ENCODE measurements around the gene PRL.
A peak's percentile ranks its signal among the peaks of the same experiment; 100 is the strongest.

Gene PRL

GRCh38 chr6:22320750-22321149 is 23.9 kb upstream of the PRL start:
- TF ChIP-seq, protein P1, sequence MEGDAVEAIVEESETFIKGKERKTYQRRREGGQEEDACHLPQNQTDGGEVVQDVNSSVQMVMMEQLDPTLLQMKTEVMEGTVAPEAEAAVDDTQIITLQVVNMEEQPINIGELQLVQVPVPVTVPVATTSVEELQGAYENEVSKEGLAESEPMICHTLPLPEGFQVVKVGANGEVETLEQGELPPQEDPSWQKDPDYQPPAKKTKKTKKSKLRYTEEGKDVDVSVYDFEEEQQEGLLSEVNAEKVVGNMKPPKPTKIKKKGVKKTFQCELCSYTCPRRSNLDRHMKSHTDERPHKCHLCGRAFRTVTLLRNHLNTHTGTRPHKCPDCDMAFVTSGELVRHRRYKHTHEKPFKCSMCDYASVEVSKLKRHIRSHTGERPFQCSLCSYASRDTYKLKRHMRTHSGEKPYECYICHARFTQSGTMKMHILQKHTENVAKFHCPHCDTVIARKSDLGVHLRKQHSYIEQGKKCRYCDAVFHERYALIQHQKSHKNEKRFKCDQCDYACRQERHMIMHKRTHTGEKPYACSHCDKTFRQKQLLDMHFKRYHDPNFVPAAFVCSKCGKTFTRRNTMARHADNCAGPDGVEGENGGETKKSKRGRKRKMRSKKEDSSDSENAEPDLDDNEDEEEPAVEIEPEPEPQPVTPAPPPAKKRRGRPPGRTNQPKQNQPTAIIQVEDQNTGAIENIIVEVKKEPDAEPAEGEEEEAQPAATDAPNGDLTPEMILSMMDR (IDR thresholded peaks at IDR 0.05; ENCODE audit: insufficient read depth, low read depth, low read length, missing control alignments) = no peak
- no peak for DNase-seq (ENCODE audit: low read depth)
- no peak overlapping the region for H3K4me3 ChIP-seq (ENCODE audit: low read depth, low read length)

DNA sequence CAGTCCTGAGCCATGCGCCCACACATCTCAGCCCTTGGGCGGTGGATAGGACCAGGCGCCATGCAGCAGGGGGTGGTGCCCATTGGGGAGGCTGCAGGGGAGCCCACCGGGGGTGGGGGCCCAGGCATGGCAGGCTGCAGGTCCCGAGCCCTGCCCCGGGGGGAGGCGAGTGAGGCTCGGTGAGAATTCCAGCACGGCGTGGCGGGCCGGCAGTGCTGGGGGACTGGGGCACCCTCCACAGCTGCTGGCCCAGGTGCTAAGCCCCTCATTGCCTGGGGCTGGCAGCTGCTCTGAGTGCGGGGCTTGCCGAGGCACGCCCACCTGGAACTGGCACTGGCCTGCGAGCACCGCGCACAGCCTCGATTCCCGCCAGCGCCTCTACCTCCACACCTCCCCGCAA is 21.6 kb upstream of the PRL start:
- no peak for DNase-seq (ENCODE audit: low read depth)
- H3K4me3 ChIP-seq (ENCODE audit: low read depth, low read length) = no peak overlapping the region
- TF ChIP-seq, protein P1 (IDR thresholded peaks at IDR 0.05; ENCODE audit: insufficient read depth, low read depth, low read length, missing control alignments) = no peak

GRCh38 chr6:22313796-22314195 is 17.0 kb upstream of the PRL start:
- TF ChIP-seq, protein P1 (IDR thresholded peaks at IDR 0.05; ENCODE audit: insufficient read depth, low read depth, low read length, missing control alignments) = no peak
- DNase-seq (ENCODE audit: low read depth) = peak; percentile 37
- no peak overlapping the region for H3K4me3 ChIP-seq (ENCODE audit: low read depth, low read length)

- TF ChIP-seq, protein P1 (IDR thresholded peaks at IDR 0.05; ENCODE audit: insufficient read depth, low read depth, low read length, missing control alignments) = no peak
- H3K4me3 ChIP-seq (ENCODE audit: low read depth, low read length) = no peak overlapping the region
- DNase-seq (ENCODE audit: low read depth) = no peak
Measured at GRCh38 chr6:22308939-22309338, 12.1 kb upstream of the PRL start.

- TF ChIP-seq, protein P1 (IDR thresholded peaks at IDR 0.05; ENCODE audit: insufficient read depth, low read depth, low read length, missing control alignments) = no peak
- H3K4me3 ChIP-seq (ENCODE audit: low read depth, low read length) = no peak overlapping the region
- DNase-seq (ENCODE audit: low read depth) = no peak
Measured at GRCh38 chr6:22306741-22307466, 10.1 kb upstream of the PRL start.

- peak; percentile 50 for DNase-seq (ENCODE audit: low read depth)
- no peak overlapping the region for H3K4me3 ChIP-seq (ENCODE audit: low read depth, low read length)
- TF ChIP-seq, protein P1 (IDR thresholded peaks at IDR 0.05; ENCODE audit: insufficient read depth, low read depth, low read length, missing control alignments) = no peak
Measured at GRCh38 chr6:22302838-22303237, 6.0 kb upstream of the PRL start.

Data from GM12865 (cell line).